Endometrium (tissue), 2 donors: ENCODE measurements around the gene MLN.

Experiments
- FAIRE-seq: peaks from 2 replicates; lab custom pipeline; 2012; peaks lifted over from hg19 to GRCh38; lab: Jason Lieb, UNC
- donor health status: control.
- donor health status: control.

The MLN gene

GRCh38 chr6:33803571-33804053 is at the start of gene MLN:
TSS of gene MLN (minus strand) at chr6:33804003. CDS start at chr6:33801163, 2,840 bp downstream.
- FAIRE-seq = no peak

GRCh38 chr6:33853026-33853425 is 49.2 kb upstream of the MLN start:
- FAIRE-seq = no peak

- no peak for FAIRE-seq
These were observed 48.2 kb upstream of the MLN start for GRCh38 chr6:33851959-33852358.

- FAIRE-seq = no peak
These were observed 47.2 kb upstream of the MLN start for GRCh38 chr6:33850869-33851541.

- FAIRE-seq = no peak
These were observed 46.5 kb upstream of the MLN start for GRCh38 chr6:33850296-33850695.

GRCh38 chr6:33849500-33850075 is 45.8 kb upstream of the MLN start:
- FAIRE-seq = no peak

GRCh38 chr6:33848484-33848883 is 44.7 kb upstream of the MLN start:
- no peak for FAIRE-seq

GRCh38 chr6:33847867-33848266 is 44.1 kb upstream of the MLN start:
- FAIRE-seq = no peak

- no peak for FAIRE-seq
These were observed 43.3 kb upstream of the MLN start for GRCh38 chr6:33847078-33847477.

- no peak for FAIRE-seq
These were observed 42.4 kb upstream of the MLN start for GRCh38 chr6:33846226-33846625.

GRCh38 chr6:33845031-33845745 is 41.4 kb upstream of the MLN start:
- FAIRE-seq = no peak

- FAIRE-seq = no peak
These were observed 39.6 kb upstream of the MLN start for GRCh38 chr6:33843131-33844121.

GRCh38 chr6:33841868-33842267 is 38.1 kb upstream of the MLN start:
- no peak for FAIRE-seq

- no peak for FAIRE-seq
These were observed 37.3 kb upstream of the MLN start for GRCh38 chr6:33841070-33841469.

- no peak for FAIRE-seq
These were observed 36.5 kb upstream of the MLN start for GRCh38 chr6:33840048-33840926.

GRCh38 chr6:33839399-33840047 is 35.7 kb upstream of the MLN start:
- no peak for FAIRE-seq

GRCh38 chr6:33838983-33839382 is 35.2 kb upstream of the MLN start:
- FAIRE-seq = no peak

- FAIRE-seq = no peak
These were observed 34.3 kb upstream of the MLN start for GRCh38 chr6:33837971-33838665.

- FAIRE-seq = no peak
These were observed 33.1 kb upstream of the MLN start for GRCh38 chr6:33836806-33837469.
